Spleen (tissue), 7 donors: ENCODE results near the gene HSD17B14.

ENCODE experiments used
- CTCF ChIP-seq, 11 experiments: fragments of 200-600 bp in 7 of 11; fragments of 450-650 bp in 4 of 11; sonication (generic) in 4 of 11; IDR thresholded peaks in 8 of 11; conservative IDR thresholded peaks in 3 of 11; 1 replicate in 7 of 11; 2 replicates in 4 of 11; pipeline versions ENCODE4 v1.4.0 to v1.8.0; 2016 to 2021; ENCODE audit warnings: antibody characterized with exemption in 11 of 11, inconsistent platforms in 4 of 11, mild to moderate bottlenecking in 1 of 11
- POLR2A ChIP-seq, 3 donors: fragments of 450-650 bp; IDR thresholded peaks; one replicate each; pipeline ENCODE4 v1.5.1; 2017; ENCODE audit warnings: antibody characterized with exemption in 3 of 3, mild to moderate bottlenecking in 1 of 3
- POLR2AphosphoS5 ChIP-seq, 3 donors: sonication (generic); formaldehyde crosslinking; IDR thresholded peaks; one replicate each; pipeline ENCODE4 v1.5.1; 2017; ENCODE audit warnings: antibody characterized with exemption in 3 of 3
- donor health status: DM: no; HTN: no; CAD: no; lungs with moderate emphysema.
- donor health status: DM: no; HTN: no; CAD: no.
- donor health status: DM: no; HTN: no; CAD: no.

GRCh38 chr19:48815870-48816501 is 20.3 kb downstream of the HSD17B14 start:
- TF ChIP-seq CTCF (IDR thresholded peaks at IDR 0.05 in 8 of 11, conservative IDR thresholded peaks at IDR 0.05 in 3 of 11) (no peak), POLR2A (IDR thresholded peaks at IDR 0.05) (no peak), POLR2AphosphoS5 (IDR thresholded peaks at IDR 0.05) (no peak)
